H1 (cell line): Measurements from ENCODE around the gene DEK. TPM values are rescaled to one million over a fixed set of nuclear protein-coding genes. Genes with fewer than 3 reads are reported as not detected.

Source experiments
- ASH2L ChIP-seq: fragments of 200-600, 300-600 bp; sonication (generic); IDR thresholded peaks from one replicate; pipeline ENCODE4 v1.7.1; 2017; ENCODE audit warnings: low read length
- BACH1 ChIP-seq: IDR thresholded peaks from 2 replicates; pipeline ENCODE4 v1.6.1; 2012; ENCODE audit warnings: low read length, improper control_type of control experiment
- BCL11A ChIP-seq, 2 experiments: IDR thresholded peaks; one replicate each; pipeline ENCODE4 v1.6.1; 2011; ENCODE audit warnings: low read depth in 2 of 2, low read length in 2 of 2, mild to moderate bottlenecking in 2 of 2
- BRCA1 ChIP-seq: IDR thresholded peaks from 2 replicates; pipeline ENCODE4 v1.6.1; 2012; ENCODE audit warnings: low read depth, low read length, improper control_type of control experiment
- CEBPB ChIP-seq: IDR thresholded peaks from 2 replicates; pipeline ENCODE4 v1.6.1; 2012; ENCODE audit warnings: low read depth, low read length
- CHD2 ChIP-seq: IDR thresholded peaks from 2 replicates; pipeline ENCODE4 v1.6.1; 2012; ENCODE audit warnings: low read length, improper control_type of control experiment
- CTBP2 ChIP-seq: IDR thresholded peaks from 2 replicates; pipeline ENCODE4 v1.7.0; 2011; ENCODE audit warnings: borderline replicate concordance, mild to moderate bottlenecking, moderate library complexity, mixed read lengths, low read length; ENCODE audit not compliant: insufficient read depth, insufficient read length
- EGR1 ChIP-seq: IDR thresholded peaks from 2 replicates; pipeline ENCODE4 v1.6.1; 2011; ENCODE audit warnings: low read depth, low read length, borderline replicate concordance
- EP300 ChIP-seq, 2 experiments: IDR thresholded peaks; 1 replicate in 1 of 2; 2 replicates in 1 of 2; pipeline ENCODE4 v1.6.1; 2011 to 2012; ENCODE audit warnings: low read depth in 2 of 2, low read length in 2 of 2, mild to moderate bottlenecking in 2 of 2, borderline replicate concordance in 1 of 2, inconsistent platforms in 1 of 2, moderate library complexity in 1 of 2
- EZH2 ChIP-seq: fragments of 200-600 bp; sonication (generic); IDR thresholded peaks from 2 replicates; pipeline ENCODE4 v1.7.1; 2012; ENCODE audit warnings: low read depth, mild to moderate bottlenecking, moderate library complexity, low read length, inconsistent platforms; ENCODE audit not compliant: severe bottlenecking
- FOSL1 ChIP-seq: IDR thresholded peaks from 2 replicates; pipeline ENCODE4 v1.6.1; 2011; ENCODE audit warnings: mild to moderate bottlenecking, low read depth, low read length, moderate library complexity; ENCODE audit not compliant: insufficient read depth
- JUN ChIP-seq: IDR thresholded peaks from 2 replicates; pipeline ENCODE4 v1.6.1; 2011; ENCODE audit warnings: low read depth, mild to moderate bottlenecking, improper control_type of control experiment, low read length
- JUND ChIP-seq: IDR thresholded peaks from 2 replicates; pipeline ENCODE4 v1.6.1; 2011; ENCODE audit warnings: mild to moderate bottlenecking, improper control_type of control experiment, low read length
- KDM5A ChIP-seq: fragments of 200-600 bp; IDR thresholded peaks from 2 replicates; pipeline ENCODE4 v1.7.1; 2012; ENCODE audit warnings: mild to moderate bottlenecking, low read length, inconsistent platforms, mixed read lengths
- MAX ChIP-seq: IDR thresholded peaks from 2 replicates; pipeline ENCODE4 v1.6.1; 2012; ENCODE audit warnings: inconsistent platforms
- POLR2A ChIP-seq, 2 experiments: IDR thresholded peaks; 1 replicate in 1 of 2; 2 replicates in 1 of 2; pipeline ENCODE4 v1.6.1; 2011; ENCODE audit warnings: low read depth in 2 of 2, low read length in 2 of 2, mild to moderate bottlenecking in 2 of 2; ENCODE audit errors: control extremely low read depth in 1 of 2
- RBBP5 ChIP-seq: IDR thresholded peaks from 2 replicates; pipeline ENCODE4 v1.7.1; 2012; ENCODE audit warnings: low read depth, mild to moderate bottlenecking, inconsistent platforms, low read length, moderate library complexity, borderline replicate concordance
- RXRA ChIP-seq: IDR thresholded peaks from 2 replicates; pipeline ENCODE4 v1.6.1; 2011; ENCODE audit warnings: low read depth, mild to moderate bottlenecking, low read length, moderate library complexity; ENCODE audit not compliant: insufficient read depth
- SAP30 ChIP-seq: fragments of 300-600 bp; sonication (generic); IDR thresholded peaks from 2 replicates; pipeline ENCODE4 v1.7.1; 2012; ENCODE audit warnings: low read length, moderate library complexity, mild to moderate bottlenecking, inconsistent platforms; ENCODE audit not compliant: insufficient read depth, insufficient replicate concordance
- SRF ChIP-seq: IDR thresholded peaks from 2 replicates; pipeline ENCODE4 v1.6.1; 2011; ENCODE audit warnings: mild to moderate bottlenecking, low read depth, low read length, moderate library complexity
- SUZ12 ChIP-seq: fragments of 200-600 bp; sonication (generic); IDR thresholded peaks from 2 replicates; pipeline ENCODE4 v1.6.1; 2012; ENCODE audit warnings: mild to moderate bottlenecking, inconsistent platforms, low read length, moderate library complexity, mixed read lengths
- TAF7 ChIP-seq: optimal IDR thresholded peaks from 2 replicates; pipeline ENCODE3; 2011; ENCODE audit warnings: low read depth, mild to moderate bottlenecking, inconsistent platforms, low read length, moderate library complexity, borderline replicate concordance
- TEAD4 ChIP-seq: IDR thresholded peaks from 2 replicates; pipeline ENCODE4 v1.6.1; 2012; ENCODE audit warnings: low read depth, low read length, inconsistent platforms, mixed read lengths
- polyA plus RNA-seq, 7 experiments: library from polyadenylated mRNA; depleted of rRNA in 3 of 7; stranded (reverse) in 5 of 7; unstranded in 2 of 7; fragments of >200 nt in 5 of 7; fragments of 200-250 nt in 2 of 7; gene quantifications; 1 replicate in 5 of 7; 2 replicates in 1 of 7; 4 replicates in 1 of 7; pipeline versions ENCODE4 v1.2.1 to v1.2.3, GENCODE V29; 2011 to 2013; ENCODE audit warnings: missing spikeins in 2 of 7, mixed read lengths in 2 of 7
- total RNA-seq: library from RNA; stranded (reverse); fragmentation: NEBNext Ultra II Directional; extraction: Animal tissue kit (Norgen Biotek cat#: 25700); gene quantifications from 2 replicates; pipeline ENCODE4 v1.2.1, GENCODE V29; 2021
- TF ChIP-seq, protein P1 (sequence below): IDR thresholded peaks from 2 replicates; pipeline ENCODE4 v1.6.1; 2011; ENCODE audit warnings: low read length, improper control_type of control experiment
- TF ChIP-seq, protein P2 (sequence below): IDR thresholded peaks from 2 replicates; pipeline ENCODE4 v1.6.1; 2011; ENCODE audit warnings: low read depth, mild to moderate bottlenecking, low read length; ENCODE audit not compliant: insufficient read depth

Gene DEK
- total and polyA plus RNA-seq, 2 of the 8 experiments (the other 6 are each of a cell fraction or from before 2014, with no cell fraction given), result 40.0 to 228 TPM

- TF ChIP-seq KDM5A (no peak), SUZ12 (no peak), RBBP5 (no peak), POLR2A (IDR thresholded peaks at IDR 0.05; ENCODE audit: control extremely low read depth in 1 of 2, low read depth in 2 of 2, low read length in 2 of 2) (no peak), ASH2L (no peak), BCL11A (IDR thresholded peaks at IDR 0.05; ENCODE audit: low read depth in 2 of 2, low read length in 2 of 2) (no peak), EZH2 (no peak), CHD2 (0 out of 2 replicates have a peak, but pooled peaks have one; percentile 17), SAP30 (no peak), RXRA (no peak), EGR1 (no peak), JUND (no peak), BRCA1 (no peak), CTBP2 (no peak), MAX (peak; percentile 40; the same call in 1 of the 2 replicates), TEAD4 (peak; percentile 40; the same call in 1 of the 2 replicates), FOSL1 (no peak), CEBPB (no peak), BACH1 (no peak), JUN (no peak), TAF7 (no peak), SRF (no peak), EP300 (IDR thresholded peaks at IDR 0.05; ENCODE audit: borderline replicate concordance in 1 of 2, low read depth in 2 of 2, low read length in 2 of 2) (peak in 1 of 2 experiments; percentile 12; a peak in 1 of 3 replicates)
- TF ChIP-seq, protein P1, sequence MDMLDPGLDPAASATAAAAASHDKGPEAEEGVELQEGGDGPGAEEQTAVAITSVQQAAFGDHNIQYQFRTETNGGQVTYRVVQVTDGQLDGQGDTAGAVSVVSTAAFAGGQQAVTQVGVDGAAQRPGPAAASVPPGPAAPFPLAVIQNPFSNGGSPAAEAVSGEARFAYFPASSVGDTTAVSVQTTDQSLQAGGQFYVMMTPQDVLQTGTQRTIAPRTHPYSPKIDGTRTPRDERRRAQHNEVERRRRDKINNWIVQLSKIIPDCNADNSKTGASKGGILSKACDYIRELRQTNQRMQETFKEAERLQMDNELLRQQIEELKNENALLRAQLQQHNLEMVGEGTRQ, result no peak
- TF ChIP-seq, protein P2, sequence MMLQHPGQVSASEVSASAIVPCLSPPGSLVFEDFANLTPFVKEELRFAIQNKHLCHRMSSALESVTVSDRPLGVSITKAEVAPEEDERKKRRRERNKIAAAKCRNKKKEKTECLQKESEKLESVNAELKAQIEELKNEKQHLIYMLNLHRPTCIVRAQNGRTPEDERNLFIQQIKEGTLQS, result no peak
Observed at GRCh38 chr6:18186033-18186432, 78.3 kb downstream of the DEK start (continued).
